Epidermal melanocyte (primary cell): Measurements from ENCODE around the gene ARAP1.

ENCODE experiments used
- DNase-seq: peaks from one replicate; pipeline ENCODE4 v3.0.0; 2011; ENCODE audit warnings: low spot score; ENCODE audit not compliant: insufficient read length

Gene ARAP1

GRCh38 chr11:72743321-72744221 lies 8.6 kb downstream of the ARAP1 start:
- DNase-seq = no peak

- no peak for DNase-seq
These were observed 9.5 kb downstream of the ARAP1 start for GRCh38 chr11:72742513-72743320.

- DNase-seq = no peak
These were observed 10.2 kb downstream of the ARAP1 start for GRCh38 chr11:72741849-72742512.

GRCh38 chr11:72741429-72741833 lies 10.8 kb downstream of the ARAP1 start:
- no peak for DNase-seq

GRCh38 chr11:72740562-72741428 lies 11.4 kb downstream of the ARAP1 start:
- DNase-seq = no peak

- DNase-seq = no peak
These were observed 12.2 kb downstream of the ARAP1 start for GRCh38 chr11:72740060-72740424.

- DNase-seq = no peak
These were observed 12.8 kb downstream of the ARAP1 start for GRCh38 chr11:72739240-72740059.

GRCh38 chr11:72738199-72739141 lies 13.7 kb downstream of the ARAP1 start:
- DNase-seq = no peak

GRCh38 chr11:72737336-72737735 lies 14.9 kb downstream of the ARAP1 start:
- no peak for DNase-seq

- DNase-seq = no peak
These were observed 15.6 kb downstream of the ARAP1 start for GRCh38 chr11:72736452-72737069.

GRCh38 chr11:72735495-72736027 lies 16.6 kb downstream of the ARAP1 start:
- DNase-seq = no peak

- no peak for DNase-seq
These were observed 19.9 kb downstream of the ARAP1 start for GRCh38 chr11:72732329-72732728.

GRCh38 chr11:72730737-72731136 lies 21.5 kb downstream of the ARAP1 start:
- DNase-seq = no peak

GRCh38 chr11:72730243-72730642 lies 22.0 kb downstream of the ARAP1 start:
- DNase-seq = no peak

GRCh38 chr11:72727521-72727920 lies 24.7 kb downstream of the ARAP1 start:
- no peak for DNase-seq

GRCh38 chr11:72726266-72727220 lies 25.7 kb downstream of the ARAP1 start:
- no peak for DNase-seq

GRCh38 chr11:72725724-72726028 lies 26.5 kb downstream of the ARAP1 start:
- no peak for DNase-seq
